Psoas muscle (tissue), 8 donors: ENCODE results near the gene QRICH2. TPM values are rescaled to one million over a fixed set of nuclear protein-coding genes. Genes with fewer than 3 reads are reported as not detected.
"Not testable (repeated sequence)": the region's sequence is repeated elsewhere in the genome, so short reads cannot be mapped to it uniquely, and the experiment has no call there.

Source experiments
- ATAC-seq, 4 donors: fragments of 200-7000 bp; cut with Tn5 transposase; one replicate each; pipeline ENCODE4 v1.9.1; 2020; ENCODE audit warnings: moderate library complexity in 3 of 4, mild to moderate bottlenecking in 2 of 4
- DNase-seq, 2 donors: peaks; one replicate each; pipeline ENCODE4 v3.0.0-alpha.2; 2020
- H3K27ac ChIP-seq: fragments of 200-600 bp; one replicate; pipeline ENCODE4 v1.8.0; 2022
- H3K27me3 ChIP-seq, 3 donors: fragments of 200-600 bp in 1 of 3; one replicate each; pipeline versions ENCODE4 v1.6.1 to v1.8.0; 2013 to 2022; ENCODE audit warnings: low read length in 2 of 3, mild to moderate bottlenecking in 2 of 3, moderate library complexity in 1 of 3; ENCODE audit not compliant: insufficient read depth in 3 of 3
- H3K36me3 ChIP-seq, 2 donors: fragments of 200-600 bp in 1 of 2; one replicate each; pipeline versions ENCODE4 v1.6.1 to v1.8.0; 2013 to 2022; ENCODE audit warnings: low read depth in 1 of 2, mild to moderate bottlenecking in 1 of 2, moderate library complexity in 1 of 2; ENCODE audit not compliant: insufficient read depth in 1 of 2
- H3K4me1 ChIP-seq: fragments of 200-600 bp; one replicate; pipeline ENCODE4 v1.8.0; 2022
- H3K4me3 ChIP-seq: fragments of 200-600 bp; one replicate; pipeline ENCODE4 v1.8.0; 2022; ENCODE audit warnings: mild to moderate bottlenecking
- H3K9me3 ChIP-seq: fragments of 200-600 bp; one replicate; pipeline ENCODE4 v1.8.0; 2022
- WGBS, 3 donors: extraction: QIAGEN DNeasy Blood & Tissue Kit; methylation state at CpG; one replicate each; pipeline versions ENCODE4 v1.1.6 to v1.1.7; 2013; 5-methylcytosine and 5-hydroxymethylcytosine counted together
- intact Hi-C, 2 donors: fragments of 100-400 bp; cut with DNase I; formaldehyde crosslinking; loops; one replicate each; pipeline versions ENCODE4 v1.11.0 to v1.14.2; 2022
- polyA plus RNA-seq, 3 donors: library from polyadenylated mRNA; stranded (reverse); fragments of 200-250 nt; gene quantifications; one replicate each; pipeline ENCODE4 v1.2.3, GENCODE V29; 2013
- total RNA-seq, 4 donors: library from RNA; stranded (reverse); fragmentation: NEBNext Ultra II Directional in 2 of 4; extraction: Animal tissue kit (Norgen Biotek cat#: 25700) in 2 of 4; gene quantifications; one replicate each; pipeline versions ENCODE4 v1.2.1 to v1.2.4, GENCODE V29; 2021 to 2023
- TF ChIP-seq, protein P1 (sequence below): fragments of 200-600 bp; IDR thresholded peaks from one replicate; pipeline ENCODE4 v1.8.0; 2022; ENCODE audit warnings: antibody characterized with exemption
- donor health status: healthy with polysubstance abuse.
- donor health status: DM: no; HTN: no; CAD: no; lungs with moderate emphysema.
- donor health status: Bipolar disorder and iron deficiency.
- donor health status: healthy.
- donor health status: DM: yes; HTN: yes; CAD: no.
- donor health status: DM: no; HTN: no; CAD: no.
- donor health status: DM: no; HTN: no; CAD: no.
- donor health status: DM: yes; HTN: yes; CAD: no.

Gene QRICH2
- total and polyA plus RNA-seq, 7 donors: 0.69 to 1.5 (median 1.1) TPM

DNA sequence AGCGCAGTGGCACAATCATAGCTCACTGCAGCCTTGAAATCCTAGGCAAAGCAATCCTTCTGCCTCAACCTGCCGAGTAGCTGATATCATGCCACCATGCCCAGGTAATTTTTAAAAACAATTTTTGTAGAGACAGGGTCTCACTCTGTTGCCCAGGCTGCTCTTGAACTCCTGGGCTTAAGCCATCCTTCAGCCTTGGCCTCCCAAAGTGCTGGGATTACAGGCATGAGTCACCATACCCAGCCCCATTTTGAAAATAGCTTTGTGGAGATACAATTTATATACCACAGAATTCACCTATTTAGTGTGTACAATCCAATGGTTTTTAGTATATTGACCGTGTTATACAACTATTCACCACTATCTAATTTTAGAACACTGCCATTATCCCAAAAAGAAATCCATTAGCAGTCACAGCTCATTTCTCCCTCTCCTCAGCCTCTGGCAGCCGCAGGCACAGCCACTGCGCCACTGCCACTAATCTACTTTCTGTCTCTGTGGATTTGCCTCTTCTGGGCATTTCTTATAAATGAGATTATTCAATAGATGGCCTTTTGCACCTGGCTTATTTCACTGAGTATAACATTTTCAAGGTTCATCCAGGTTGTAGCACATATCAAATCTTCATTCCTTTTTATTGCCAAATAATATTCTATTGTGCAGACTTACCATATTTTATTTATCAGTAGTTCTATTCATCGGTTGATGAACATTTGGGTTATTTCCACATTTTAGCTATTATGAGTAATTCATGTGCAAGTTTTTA, 74.3 kb downstream of the QRICH2 start:
- WGBS, 3 donors: 87 to 96% (median 92%) methylated on average over 6 of the region's 6 CpGs
- TF ChIP-seq, protein P1, sequence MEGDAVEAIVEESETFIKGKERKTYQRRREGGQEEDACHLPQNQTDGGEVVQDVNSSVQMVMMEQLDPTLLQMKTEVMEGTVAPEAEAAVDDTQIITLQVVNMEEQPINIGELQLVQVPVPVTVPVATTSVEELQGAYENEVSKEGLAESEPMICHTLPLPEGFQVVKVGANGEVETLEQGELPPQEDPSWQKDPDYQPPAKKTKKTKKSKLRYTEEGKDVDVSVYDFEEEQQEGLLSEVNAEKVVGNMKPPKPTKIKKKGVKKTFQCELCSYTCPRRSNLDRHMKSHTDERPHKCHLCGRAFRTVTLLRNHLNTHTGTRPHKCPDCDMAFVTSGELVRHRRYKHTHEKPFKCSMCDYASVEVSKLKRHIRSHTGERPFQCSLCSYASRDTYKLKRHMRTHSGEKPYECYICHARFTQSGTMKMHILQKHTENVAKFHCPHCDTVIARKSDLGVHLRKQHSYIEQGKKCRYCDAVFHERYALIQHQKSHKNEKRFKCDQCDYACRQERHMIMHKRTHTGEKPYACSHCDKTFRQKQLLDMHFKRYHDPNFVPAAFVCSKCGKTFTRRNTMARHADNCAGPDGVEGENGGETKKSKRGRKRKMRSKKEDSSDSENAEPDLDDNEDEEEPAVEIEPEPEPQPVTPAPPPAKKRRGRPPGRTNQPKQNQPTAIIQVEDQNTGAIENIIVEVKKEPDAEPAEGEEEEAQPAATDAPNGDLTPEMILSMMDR: no peak
- H3K27ac ChIP-seq: peak overlapping the region; percentile 27
- no peaks in the 10 kb centered on the region for H3K36me3 ChIP-seq
- no peak for ATAC-seq
- intact Hi-C loops: loop anchor here in 1 of 2 donors (5.0 kb wide), 1 partner anchor 36 kb away; no protein-coding TSS in a partner anchor
- DNase-seq: no peak
- H3K4me1 ChIP-seq: peaks cover 20% of the 10 kb centered on the region
- H3K9me3 ChIP-seq: no peaks in the 10 kb centered on the region
- H3K4me3 ChIP-seq: no peak overlapping the region
- H3K27me3 ChIP-seq: no peaks in the 10 kb centered on the region

DNA sequence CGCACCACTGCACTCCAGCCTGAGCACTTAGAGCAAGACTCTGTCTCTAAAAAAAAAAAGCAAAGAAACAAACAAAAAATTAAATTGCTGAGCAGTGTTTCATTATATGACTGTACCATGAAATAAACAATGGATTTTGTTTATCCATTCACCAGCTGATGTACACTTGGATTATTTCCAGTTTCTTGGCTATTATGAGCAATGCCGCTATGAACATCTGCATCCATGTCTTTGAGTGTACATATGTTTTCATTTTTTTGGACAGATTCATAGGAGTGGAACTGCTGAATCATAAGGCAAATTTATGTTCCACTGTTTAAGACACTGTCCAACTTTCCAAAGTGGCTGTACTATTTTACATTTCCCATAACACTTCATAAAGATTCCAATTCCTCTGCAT, 75.7 kb downstream of the QRICH2 start:
- no peak for ATAC-seq
- no peaks in the 10 kb centered on the region for H3K27me3 ChIP-seq
- 60 to 85% (median 65%) methylated on average over 2 of the region's 2 CpGs for WGBS, 3 donors
- peaks cover 20% of the 10 kb centered on the region for H3K4me1 ChIP-seq
- intact Hi-C loops: loop anchor here in 1 of 2 donors (5.0 kb wide), 1 partner anchor 35 kb away; no protein-coding TSS in a partner anchor
- no peaks in the 10 kb centered on the region for H3K9me3 ChIP-seq
- TF ChIP-seq, protein P1: no peak
- no peak overlapping the region for H3K4me3 ChIP-seq
- H3K27ac ChIP-seq: no peak overlapping the region
- DNase-seq: no peak
- H3K36me3 ChIP-seq: no peaks in the 10 kb centered on the region

DNA sequence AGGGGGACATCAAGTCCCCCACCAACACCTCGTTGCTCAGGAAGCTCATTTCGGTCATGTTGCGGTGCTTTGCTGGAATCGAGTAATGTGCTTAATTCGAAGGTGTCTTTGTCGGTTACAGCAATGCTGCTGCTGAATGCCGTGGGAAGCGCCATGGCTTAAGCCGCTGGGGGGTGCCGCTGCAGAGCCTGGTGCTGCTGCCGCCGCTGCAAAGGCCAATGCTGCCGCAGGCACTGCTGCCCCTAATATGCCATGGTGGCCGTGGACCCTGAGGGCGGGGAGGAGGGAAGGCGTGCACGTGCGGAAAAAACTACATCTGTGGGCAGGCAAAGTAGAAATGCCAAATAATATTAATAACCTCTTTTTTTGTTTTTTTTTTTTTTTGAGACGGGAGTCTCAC, 81.3 kb downstream of the QRICH2 start:
- H3K27ac ChIP-seq: not testable (repeated sequence)
- 90 to 96% (median 96%) methylated on average over 19 of the region's 19 CpGs for WGBS, 3 donors

DNA sequence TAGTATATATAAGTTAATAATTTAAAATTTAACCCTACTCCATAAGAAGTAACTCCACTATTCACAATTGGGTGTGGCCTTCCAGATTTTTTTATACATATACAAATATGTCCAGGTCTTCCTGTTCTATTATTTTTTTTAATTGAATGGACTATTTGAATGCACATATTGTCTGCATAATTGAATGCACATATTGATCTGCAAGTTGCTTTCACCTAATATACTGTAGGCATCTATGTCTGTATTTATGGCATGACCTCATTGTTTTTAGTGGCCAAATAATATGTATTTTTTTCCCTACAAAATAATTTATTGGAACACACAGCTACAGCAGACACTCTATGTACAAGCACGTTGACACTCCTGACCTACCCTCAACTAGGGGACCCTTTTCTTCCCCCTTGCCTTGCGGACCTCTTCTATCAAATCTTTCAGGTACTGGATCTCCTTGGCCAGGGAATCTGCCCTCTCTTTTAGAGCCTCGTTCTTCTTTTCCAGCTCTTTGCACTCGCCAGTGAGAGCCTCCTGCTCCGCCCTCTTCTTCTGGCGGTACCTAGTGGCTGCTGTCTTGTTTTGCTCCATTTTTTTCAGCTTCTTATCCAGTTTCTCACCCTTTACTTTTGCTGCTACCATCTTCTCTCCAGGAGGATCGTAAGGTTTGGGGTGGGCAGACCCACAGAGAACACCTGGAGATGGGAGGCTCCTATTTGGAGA, 82.5 kb downstream of the QRICH2 start:
- H3K36me3 ChIP-seq, H3K9me3 ChIP-seq, intact Hi-C loops, H3K27ac ChIP-seq, H3K4me1 ChIP-seq, DNase-seq, H3K4me3 ChIP-seq, H3K27me3 ChIP-seq, ATAC-seq: not testable (repeated sequence)
- WGBS, 3 donors: 90 to 94% (median 91%) methylated on average over 6 to 7 of the region's 7 CpGs

More for the DNA sequence above, 81.3 kb downstream of the QRICH2 start:
- H3K4me1 ChIP-seq, H3K36me3 ChIP-seq, intact Hi-C loops, ATAC-seq, H3K27me3 ChIP-seq, DNase-seq, H3K9me3 ChIP-seq, H3K4me3 ChIP-seq: not testable (repeated sequence)

Other genes starting within 250 kb of the QRICH2 start
- gene SRP68, start 235.8 kb downstream of the QRICH2 start, total RNA-seq: 100 to 1,000 TPM in 2 of 4 donors, 10 to 100 TPM in 2; 87.3 to 117 (median 104) TPM
- gene SRP68, start 235.8 kb downstream of the QRICH2 start, polyA plus RNA-seq: 100 to 1,000 TPM in 1 of 3 donors, 10 to 100 TPM in 2; 72.4 to 141 (median 88.8) TPM
- under 1 TPM in 1 of 4 donors, not detected in 3; 0.22 TPM for gene GALR2, start 233.5 kb downstream of the QRICH2 start, total RNA-seq
- gene GALR2, start 233.5 kb downstream of the QRICH2 start, polyA plus RNA-seq: under 1 TPM; 0.05 to 0.16 (median 0.13) TPM
- under 1 TPM in 1 of 4 donors, not detected in 3; 0.08 TPM for gene ZACN, start 229.1 kb downstream of the QRICH2 start, total RNA-seq
- 1 to 10 TPM in 2 of 3 donors, under 1 TPM in 1; 0.98 to 1.6 (median 1.4) TPM for gene ZACN, start 229.1 kb downstream of the QRICH2 start, polyA plus RNA-seq
- gene EXOC7, start 204.5 kb downstream of the QRICH2 start, total RNA-seq: 10 to 100 TPM; 56.0 to 61.0 (median 58.3) TPM
- 10 to 100 TPM; 26.3 to 51.6 (median 43.7) TPM for gene EXOC7, start 204.5 kb downstream of the QRICH2 start, polyA plus RNA-seq
- gene FOXJ1, start 167.0 kb downstream of the QRICH2 start, total RNA-seq: under 1 TPM in 2 of 4 donors, not detected in 2; 0.11 to 0.15 TPM
- gene FOXJ1, start 167.0 kb downstream of the QRICH2 start, polyA plus RNA-seq: under 1 TPM; 0.07 to 0.11 (median 0.09) TPM
- gene RNF157, start 67.8 kb downstream of the QRICH2 start, total RNA-seq: 10 to 100 TPM; 35.0 to 76.5 (median 60.0) TPM
- gene RNF157, start 67.8 kb downstream of the QRICH2 start, polyA plus RNA-seq: 10 to 100 TPM; 14.9 to 90.1 (median 73.9) TPM
- gene UBALD2, start 42.9 kb downstream of the QRICH2 start, total RNA-seq: 100 to 1,000 TPM in 3 of 4 donors, 10 to 100 TPM in 1; 55.2 to 414 (median 183) TPM
- 100 to 1,000 TPM in 2 of 3 donors, 10 to 100 TPM in 1; 68.2 to 145 (median 120) TPM for gene UBALD2, start 42.9 kb downstream of the QRICH2 start, polyA plus RNA-seq
- gene PRPSAP1, start 45.6 kb upstream of the QRICH2 start, total RNA-seq: 10 to 100 TPM; 14.8 to 20.0 (median 18.1) TPM
- gene PRPSAP1, start 45.6 kb upstream of the QRICH2 start, polyA plus RNA-seq: 10 to 100 TPM in 2 of 3 donors, 1 to 10 TPM in 1; 9.5 to 24.7 (median 12.3) TPM
- gene SPHK1, start 76.3 kb upstream of the QRICH2 start, total RNA-seq: 1 to 10 TPM in 3 of 4 donors, under 1 TPM in 1; 0.90 to 5.3 (median 2.6) TPM
- gene SPHK1, start 76.3 kb upstream of the QRICH2 start, polyA plus RNA-seq: 10 to 100 TPM in 1 of 3 donors, 1 to 10 TPM in 2; 1.3 to 21.3 (median 3.1) TPM
- gene UBE2O, start 144.9 kb upstream of the QRICH2 start, total RNA-seq: 10 to 100 TPM; 37.3 to 45.5 (median 39.7) TPM
- 10 to 100 TPM; 11.6 to 23.9 (median 12.3) TPM for gene UBE2O, start 144.9 kb upstream of the QRICH2 start, polyA plus RNA-seq
- gene AANAT, start 159.3 kb upstream of the QRICH2 start, total RNA-seq: not detected
- under 1 TPM in 2 of 3 donors, not detected in 1; 0.09 to 0.13 TPM for gene AANAT, start 159.3 kb upstream of the QRICH2 start, polyA plus RNA-seq
- 10 to 100 TPM in 3 of 4 donors, 1 to 10 TPM in 1; 6.6 to 23.1 (median 12.4) TPM for gene RHBDF2, start 193.1 kb upstream of the QRICH2 start, total RNA-seq
- 10 to 100 TPM; 11.2 to 14.7 (median 13.9) TPM for gene RHBDF2, start 193.1 kb upstream of the QRICH2 start, polyA plus RNA-seq
- gene CYGB, start 229.4 kb upstream of the QRICH2 start, total RNA-seq: 10 to 100 TPM in 3 of 4 donors, 1 to 10 TPM in 1; 9.5 to 14.6 (median 11.9) TPM
- 10 to 100 TPM in 1 of 3 donors, 1 to 10 TPM in 2; 6.4 to 12.6 (median 8.1) TPM for gene CYGB, start 229.4 kb upstream of the QRICH2 start, polyA plus RNA-seq
- gene PRCD, start 231.8 kb upstream of the QRICH2 start, total RNA-seq: 1 to 10 TPM in 2 of 4 donors, under 1 TPM in 2; 0.18 to 1.7 (median 1.0) TPM
- 1 to 10 TPM; 1.2 to 1.6 (median 1.3) TPM for gene PRCD, start 231.8 kb upstream of the QRICH2 start, polyA plus RNA-seq